ENCODE data around the gene KCTD8.

KCTD8 gene

DNA sequence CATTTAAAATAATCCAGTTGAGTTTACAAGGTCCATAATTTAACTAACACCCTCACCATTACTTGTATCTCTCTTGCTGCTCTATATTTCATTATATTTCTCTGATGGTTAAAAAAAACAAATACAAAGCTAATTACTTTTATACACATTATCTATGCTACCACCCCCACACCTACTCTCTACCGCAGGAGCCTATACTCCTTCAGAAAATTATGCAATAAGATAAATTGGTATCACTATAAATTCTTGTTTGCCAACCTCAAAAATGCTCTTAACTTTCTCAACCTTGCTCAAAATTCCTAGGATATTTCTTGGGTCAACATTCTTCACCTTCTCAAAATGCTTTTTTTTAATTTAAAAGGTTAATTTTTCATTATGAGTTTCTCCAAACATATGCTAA is 282.7 kb downstream of the KCTD8 start:
- DNase-seq (ENCODE audit: low read depth in 2 of 3, low spot score in 1 of 3): no peak

DNA sequence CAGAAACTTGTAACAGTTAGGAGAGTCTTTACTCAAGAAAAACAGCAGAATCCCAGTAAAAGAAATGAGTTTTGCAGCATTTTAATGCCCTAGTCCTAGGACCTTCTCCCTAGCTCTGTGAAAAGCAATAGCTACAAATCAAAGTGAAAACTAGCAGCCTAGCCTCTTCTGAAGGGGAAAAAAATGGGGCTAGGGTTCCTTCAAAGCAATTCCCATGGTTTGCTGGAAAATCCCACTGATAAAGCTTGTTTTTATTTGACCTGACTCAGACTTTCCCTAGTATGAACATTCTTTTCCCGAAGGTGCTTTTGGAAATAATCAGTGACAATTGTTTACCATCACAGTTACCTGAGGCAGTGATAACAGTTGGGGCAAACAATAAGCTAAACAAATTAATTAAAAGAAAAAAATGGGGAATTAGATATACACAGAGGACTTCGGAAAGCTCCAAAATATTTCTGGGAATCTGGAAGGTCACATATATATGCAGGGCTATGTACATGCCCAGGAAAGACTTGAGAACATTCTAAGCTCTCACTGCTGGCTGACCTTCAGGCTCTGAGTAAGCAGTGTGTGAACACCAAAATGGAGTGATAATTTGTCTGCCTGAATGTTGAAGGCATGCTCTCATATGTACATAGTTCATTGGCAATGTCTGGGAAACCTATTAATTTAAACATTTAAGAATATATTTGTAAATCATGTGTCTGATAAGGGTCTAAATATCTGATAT is 285.9 kb downstream of the KCTD8 start:
- no peak for DNase-seq (ENCODE audit: low read depth in 2 of 3, low spot score in 1 of 3)

DNA sequence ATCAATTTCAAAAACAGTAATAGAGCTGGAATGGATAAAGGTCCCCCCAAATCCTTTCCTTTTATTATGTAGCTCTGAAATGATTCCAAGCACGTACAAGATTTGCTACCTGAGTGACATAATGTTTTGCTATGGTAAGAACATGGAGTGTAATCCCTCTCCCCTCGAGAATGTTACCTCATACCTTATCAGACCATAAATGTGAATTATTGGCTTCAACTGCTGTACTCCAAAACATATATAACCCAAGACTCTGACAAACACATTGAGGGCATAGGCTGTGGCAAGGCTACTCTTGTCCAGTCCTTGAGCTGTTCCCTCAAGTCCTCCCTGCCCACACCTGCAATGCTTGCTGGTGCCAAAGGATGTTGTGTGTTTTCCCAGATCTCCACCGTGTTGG is 286.9 kb downstream of the KCTD8 start:
- DNase-seq (ENCODE audit: low read depth in 2 of 3, low spot score in 1 of 3): no peak

DNA sequence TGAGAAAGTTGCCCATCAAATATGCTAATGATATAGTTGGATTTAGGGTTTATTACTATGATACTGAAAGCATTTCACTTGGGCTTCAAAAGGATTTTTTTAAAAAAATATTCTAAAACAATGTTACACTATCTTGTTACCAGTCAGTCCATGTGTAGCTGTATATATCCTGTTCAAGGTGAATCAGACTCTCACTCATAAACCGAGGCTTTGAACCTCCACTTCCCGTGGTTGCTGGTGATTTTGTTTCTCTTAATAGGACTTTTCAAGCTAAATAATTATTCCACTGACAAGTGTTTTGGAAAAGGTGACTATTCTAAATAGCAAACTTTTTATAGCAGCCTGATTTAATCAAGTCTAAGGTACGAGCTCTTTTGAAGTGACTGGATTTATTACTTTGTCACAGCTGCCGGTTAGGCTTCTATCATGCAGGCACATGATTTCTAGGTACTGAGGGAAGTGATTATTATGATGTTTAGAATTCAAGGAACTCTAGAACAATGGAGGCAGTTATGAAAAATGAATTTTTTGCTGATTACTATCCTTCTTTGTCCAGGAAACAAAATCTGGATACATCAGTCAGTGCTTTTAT is 287.7 kb downstream of the KCTD8 start:
- no peak for DNase-seq (ENCODE audit: low read depth in 2 of 3, low spot score in 1 of 3)

DNA sequence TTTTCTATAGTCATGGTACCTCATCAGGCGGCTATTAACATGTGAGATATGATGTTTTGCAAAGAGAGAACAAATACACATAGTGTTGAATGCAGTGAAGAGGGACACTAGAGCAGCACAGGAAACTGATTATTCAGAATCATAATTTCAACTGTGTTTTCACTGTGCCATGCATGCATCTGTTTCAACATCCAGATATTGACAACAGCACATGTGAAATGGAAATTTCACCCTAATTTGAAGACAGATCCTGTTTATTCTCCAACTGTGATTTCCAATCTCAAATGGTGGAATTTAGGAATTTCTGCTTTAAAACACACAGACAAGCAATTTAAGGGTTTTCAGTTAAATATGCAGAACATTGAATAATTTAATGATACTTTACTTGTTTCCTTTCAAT is 288.6 kb downstream of the KCTD8 start:
- no peak for DNase-seq (ENCODE audit: low read depth in 2 of 3, low spot score in 1 of 3)

DNA sequence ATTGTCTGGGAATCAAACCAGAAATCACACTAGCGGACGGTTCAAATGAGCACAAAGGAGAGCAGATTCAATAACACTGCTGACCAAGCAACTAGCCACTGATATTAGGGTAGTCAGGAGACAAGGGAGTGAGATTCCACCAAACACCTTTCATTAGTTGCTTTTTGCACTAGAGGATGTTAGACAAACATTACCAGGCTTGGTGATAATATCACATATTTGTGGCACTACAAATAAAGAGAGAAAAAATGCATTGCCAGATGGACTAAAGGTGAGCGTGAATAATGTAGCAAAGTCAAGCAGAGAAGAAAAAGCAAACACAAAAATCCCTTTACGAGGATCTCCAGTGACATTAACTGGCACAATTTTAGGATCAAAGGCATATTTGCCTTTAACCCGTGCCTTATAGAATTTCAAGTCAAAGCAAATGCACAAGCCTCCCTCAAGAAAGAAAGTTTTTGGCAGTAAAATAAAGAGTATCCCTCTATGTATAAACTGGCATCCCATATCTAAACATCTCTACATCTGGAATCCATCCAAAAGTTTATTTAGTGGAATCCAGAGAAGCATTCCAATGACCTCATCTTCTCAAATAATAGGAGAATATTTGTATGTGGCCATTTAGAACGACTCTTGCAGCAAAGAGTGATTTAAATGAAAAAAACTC is 290.9 kb downstream of the KCTD8 start:
- DNase-seq (ENCODE audit: low read depth in 2 of 3, low spot score in 1 of 3): no peak

DNA sequence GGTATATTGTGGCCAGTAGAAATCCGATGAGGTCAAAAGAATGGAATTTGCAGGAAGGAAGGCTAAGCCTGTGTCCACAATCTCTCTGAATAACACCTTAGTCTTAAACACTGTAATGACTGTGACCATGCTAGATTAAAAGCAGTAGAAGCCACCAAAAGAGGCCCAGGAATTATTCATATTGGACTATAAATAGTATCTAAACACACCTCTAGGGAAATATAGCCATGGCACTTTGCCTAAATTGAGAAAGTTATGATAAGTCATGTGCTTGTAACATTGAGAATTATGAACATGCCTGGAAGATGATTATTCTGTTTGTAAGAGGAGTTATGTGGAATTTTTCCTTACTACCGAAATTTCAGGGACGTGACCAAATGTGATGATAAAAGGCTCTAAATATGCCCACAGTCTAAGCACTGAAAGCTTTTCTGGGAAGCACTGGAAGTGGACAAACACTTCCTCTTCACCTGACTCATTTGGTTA is 298.5 kb downstream of the KCTD8 start:
- no peak for DNase-seq (ENCODE audit: low read depth in 2 of 3, low spot score in 1 of 3)

DNA sequence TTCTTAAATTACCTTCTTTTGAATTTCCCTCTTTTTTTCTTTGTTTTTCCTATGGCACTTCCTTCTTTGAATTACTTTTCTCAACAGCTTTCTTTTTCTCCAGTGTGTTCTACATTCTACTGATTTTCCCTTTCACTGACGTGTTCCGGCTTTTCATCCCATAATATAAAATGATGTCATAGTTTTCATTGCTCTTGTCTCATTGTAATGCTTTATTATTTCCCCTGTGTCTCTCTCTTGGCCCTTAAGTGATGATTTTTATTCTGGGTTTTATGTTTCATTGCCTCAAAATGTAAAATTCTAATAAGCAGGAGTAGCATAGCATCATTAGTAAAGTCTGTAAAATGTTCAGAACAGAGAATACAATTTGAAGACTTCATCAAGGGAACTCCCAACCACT is 299.3 kb downstream of the KCTD8 start:
- no peak for DNase-seq (ENCODE audit: low read depth in 2 of 3, low spot score in 1 of 3)

DNA sequence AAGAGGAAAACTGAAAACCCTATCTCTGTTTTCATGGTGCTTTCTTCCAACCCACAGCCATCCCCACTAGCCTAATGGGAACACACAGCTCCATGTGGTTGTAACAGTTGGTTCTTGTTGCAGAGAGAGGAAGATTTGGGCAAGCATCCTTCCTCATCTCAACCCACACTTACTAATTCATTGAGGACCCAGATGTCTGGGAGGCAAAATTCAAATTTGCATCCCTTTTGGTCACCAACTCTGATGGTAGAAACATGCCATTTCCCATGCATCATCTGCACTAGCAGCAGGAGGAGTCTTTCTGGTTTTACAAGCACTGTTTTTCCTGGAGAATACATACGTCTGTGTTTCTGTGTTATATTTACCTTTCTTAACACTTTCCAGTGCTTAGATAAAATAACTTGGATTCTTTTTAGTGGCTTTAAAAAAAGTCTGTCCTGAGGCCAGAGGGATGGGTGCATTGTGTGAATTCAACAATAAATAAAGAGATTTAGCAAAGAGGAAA is 301.0 kb downstream of the KCTD8 start:
- no peak for DNase-seq (ENCODE audit: low read depth in 2 of 3, low spot score in 1 of 3)

DNA sequence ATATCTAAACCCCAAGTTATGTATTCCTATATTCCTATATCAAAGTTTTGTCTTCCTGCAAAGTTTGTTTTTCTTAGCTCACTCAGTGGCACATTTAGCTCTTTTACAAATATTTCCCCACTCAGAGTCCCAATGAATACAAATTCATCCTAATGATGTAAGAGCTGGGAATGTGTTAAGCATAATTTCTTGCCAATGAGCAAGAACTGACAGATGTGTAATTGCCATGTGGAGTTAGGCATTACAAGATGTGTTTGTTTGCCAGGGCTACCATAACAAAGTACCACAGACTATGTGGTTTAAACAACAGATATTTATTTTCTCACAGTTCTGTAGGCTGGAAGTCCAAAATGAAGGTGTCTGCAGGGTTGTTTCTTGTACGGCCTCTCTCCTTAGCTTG is 302.1 kb downstream of the KCTD8 start:
- DNase-seq (ENCODE audit: low read depth in 2 of 3, low spot score in 1 of 3): no peak

DNA sequence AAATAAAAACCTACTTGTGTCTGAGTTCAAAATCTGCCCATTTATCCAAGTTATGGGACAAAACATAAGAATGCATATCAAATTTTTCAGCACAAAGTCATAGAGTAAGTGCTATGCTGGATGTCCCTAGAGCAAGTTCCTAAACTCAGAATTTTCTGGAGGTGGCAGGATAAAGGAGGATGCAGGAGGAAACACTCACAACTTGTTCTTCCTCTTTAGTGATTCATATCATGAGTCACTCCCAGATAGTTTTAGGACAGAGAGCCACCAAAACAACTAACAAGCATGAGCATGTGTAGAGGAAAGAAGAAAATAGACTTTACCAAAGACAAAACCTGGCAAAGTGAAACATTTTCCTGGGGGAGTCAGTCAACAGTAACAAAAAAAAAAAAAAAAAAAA is 302.7 kb downstream of the KCTD8 start:
- no peak for DNase-seq (ENCODE audit: low read depth in 2 of 3, low spot score in 1 of 3)

DNA sequence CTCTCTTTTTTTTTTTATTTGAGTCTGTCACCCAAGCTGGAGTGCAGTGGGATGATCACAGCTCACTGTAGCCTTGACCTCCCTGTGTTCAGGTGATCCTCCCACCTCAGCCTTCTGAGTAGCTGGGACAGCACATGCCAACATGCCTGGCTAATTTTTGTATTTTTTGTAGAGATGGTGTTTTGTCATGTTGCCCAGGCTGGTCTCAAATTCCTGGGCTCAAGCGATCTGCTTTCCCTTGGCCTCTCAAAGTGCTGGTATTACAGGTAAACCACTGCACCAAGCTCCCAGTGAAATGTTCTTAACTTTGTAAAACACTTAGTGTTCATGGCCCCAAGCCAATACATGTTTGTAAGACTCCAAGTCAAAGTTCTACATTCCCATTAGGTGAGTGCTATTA is 316.1 kb downstream of the KCTD8 start:
- DNase-seq (ENCODE audit: low read depth in 2 of 3, low spot score in 1 of 3): no peak
